Left kidney (tissue), 8 donors: ENCODE data around the gene UTP14C. TPM values are rescaled to one million over a fixed set of nuclear protein-coding genes. Genes with fewer than 3 reads are reported as not detected.
"Not testable (repeated sequence)": the region's sequence is repeated elsewhere in the genome, so short reads cannot be mapped to it uniquely, and the experiment has no call there.

ENCODE experiments used
- DNase-seq: peaks from one replicate; pipeline ENCODE4 v3.0.0-alpha.2; 2013
- long read RNA-seq, 8 donors: transcript quantifications; one replicate each; lab custom pipeline, GENCODE V29; 2026
- polyA plus RNA-seq: library from polyadenylated mRNA; unstranded; fragments of 120-200 nt; gene quantifications from one replicate; pipeline ENCODE4 v1.2.1, GENCODE V29; 2013; ENCODE audit not compliant: insufficient read length

Gene UTP14C, protein sequence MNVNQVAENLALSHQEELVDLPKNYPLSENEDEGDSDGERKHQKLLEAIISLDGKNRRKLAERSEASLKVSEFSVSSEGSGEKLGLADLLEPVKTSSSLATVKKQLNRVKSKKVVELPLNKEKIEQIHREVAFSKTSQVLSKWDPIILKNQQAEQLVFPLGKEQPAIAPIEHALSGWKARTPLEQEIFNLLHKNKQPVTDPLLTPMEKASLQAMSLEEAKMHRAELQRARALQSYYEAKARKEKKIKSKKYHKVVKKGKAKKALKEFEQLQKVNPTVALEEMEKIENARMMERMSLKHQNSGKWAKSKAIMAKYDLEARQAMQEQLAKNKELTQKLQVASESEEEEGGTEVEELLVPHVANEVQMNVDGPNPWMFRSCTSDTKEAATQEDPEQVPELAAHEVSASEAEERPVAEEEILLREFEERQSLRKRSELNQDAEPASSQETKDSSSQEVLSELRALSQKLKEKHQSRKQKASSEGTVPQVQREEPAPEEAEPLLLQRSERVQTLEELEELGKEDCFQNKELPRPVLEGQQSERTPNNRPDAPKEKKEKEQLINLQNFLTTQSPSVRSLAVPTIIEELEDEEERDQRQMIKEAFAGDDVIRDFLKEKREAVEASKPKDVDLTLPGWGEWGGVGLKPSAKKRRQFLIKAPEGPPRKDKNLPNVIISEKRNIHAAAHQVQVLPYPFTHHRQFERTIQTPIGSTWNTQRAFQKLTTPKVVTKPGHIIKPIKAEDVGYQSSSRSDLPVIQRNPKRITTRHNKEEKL
- 40.7 TPM for polyA plus RNA-seq
- long read RNA-seq, donor 1, full-length matches to known transcripts: 2 of 2 reads
- long read RNA-seq, donor 1, partial matches to known transcripts: 0 of 2 reads
- long read RNA-seq, donor 1, other reads (novel, unspliced or antisense): 0 of 2 reads
- long read RNA-seq, donor 2, full-length matches to known transcripts: 8 of 8 reads
- long read RNA-seq, donor 2, partial matches to known transcripts: 0 of 8 reads
- long read RNA-seq, donor 2, other reads (novel, unspliced or antisense): 0 of 8 reads
- long read RNA-seq, donor 3, full-length matches to known transcripts: 11 of 11 reads
- long read RNA-seq, donor 3, partial matches to known transcripts: 0 of 11 reads
- long read RNA-seq, donor 3, other reads (novel, unspliced or antisense): 0 of 11 reads
- long read RNA-seq, donor 4, full-length matches to known transcripts: 1 of 1 reads
- long read RNA-seq, donor 4, partial matches to known transcripts: 0 of 1 reads
- long read RNA-seq, donor 4, other reads (novel, unspliced or antisense): 0 of 1 reads
- long read RNA-seq, donor 5, full-length matches to known transcripts: 8 of 8 reads
- long read RNA-seq, donor 5, partial matches to known transcripts: 0 of 8 reads
- long read RNA-seq, donor 5, other reads (novel, unspliced or antisense): 0 of 8 reads
- long read RNA-seq, donor 6, full-length matches to known transcripts: 3 of 3 reads
- long read RNA-seq, donor 6, partial matches to known transcripts: 0 of 3 reads
- long read RNA-seq, donor 6, other reads (novel, unspliced or antisense): 0 of 3 reads
- long read RNA-seq, donor 7, full-length matches to known transcripts: 4 of 4 reads
- long read RNA-seq, donor 7, partial matches to known transcripts: 0 of 4 reads
- long read RNA-seq, donor 7, other reads (novel, unspliced or antisense): 0 of 4 reads
- long read RNA-seq, donor 8, full-length matches to known transcripts: 2 of 2 reads
- long read RNA-seq, donor 8, partial matches to known transcripts: 0 of 2 reads
- long read RNA-seq, donor 8, other reads (novel, unspliced or antisense): 0 of 2 reads

DNA sequence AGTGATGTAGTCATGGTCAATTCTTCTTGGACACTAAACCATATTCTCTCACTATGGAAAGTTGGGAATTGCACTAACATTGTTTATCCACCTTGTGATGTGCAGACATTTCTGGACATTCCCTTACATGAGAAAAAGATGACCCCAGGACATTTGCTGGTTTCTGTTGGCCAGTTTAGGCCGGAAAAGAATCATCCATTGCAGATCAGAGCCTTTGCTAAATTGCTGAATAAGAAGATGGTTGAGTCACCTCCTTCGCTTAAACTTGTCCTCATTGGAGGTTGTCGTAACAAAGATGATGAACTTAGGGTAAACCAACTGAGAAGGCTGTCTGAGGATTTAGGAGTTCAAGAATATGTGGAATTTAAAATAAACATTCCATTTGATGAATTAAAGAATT is at the start of gene UTP14C:
Gene UTP14C, plus strand, starts transcription at position 211 of the 400 bp plus-strand sequence. CDS start 4,114 bp downstream, outside the sequence.
- DNase-seq: no peak

DNA sequence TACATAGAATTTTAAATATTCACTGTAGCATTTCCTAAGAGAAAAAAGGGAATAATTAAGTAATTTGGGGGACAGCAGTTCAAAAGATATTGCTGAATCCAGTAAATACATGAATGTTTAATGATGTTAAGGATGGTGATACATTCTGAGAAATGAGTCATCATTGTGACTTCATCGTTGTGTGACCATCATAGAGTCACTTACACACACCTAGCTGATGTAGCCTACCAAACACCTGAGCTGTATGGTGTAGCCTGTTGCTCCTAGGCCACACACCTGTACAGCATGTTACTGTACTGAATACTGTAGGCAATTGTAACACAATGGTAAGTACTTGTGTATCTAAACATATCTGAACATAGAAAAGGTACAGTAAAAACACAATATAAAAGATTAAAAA is 48.1 kb upstream of the UTP14C start:
- no peak for DNase-seq

DNA sequence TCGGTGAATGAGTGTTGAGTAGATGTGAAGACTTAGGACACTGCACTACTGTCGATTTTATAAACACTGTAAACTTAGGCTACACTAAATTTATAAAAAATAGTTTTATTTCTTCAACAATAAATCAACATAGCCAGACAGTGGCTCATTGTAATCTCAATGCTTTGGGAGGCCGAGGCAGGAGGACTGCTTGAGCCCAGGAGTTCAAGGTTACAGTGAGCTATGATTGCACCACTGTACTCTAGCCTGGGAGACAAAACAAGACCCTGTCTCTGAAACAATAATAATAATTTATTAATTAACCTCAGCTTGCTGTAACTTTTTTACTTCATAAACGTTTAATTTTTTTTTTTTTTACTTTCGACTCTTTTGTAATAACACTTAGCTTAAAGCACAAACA is 47.6 kb upstream of the UTP14C start:
- no peak for DNase-seq

DNA sequence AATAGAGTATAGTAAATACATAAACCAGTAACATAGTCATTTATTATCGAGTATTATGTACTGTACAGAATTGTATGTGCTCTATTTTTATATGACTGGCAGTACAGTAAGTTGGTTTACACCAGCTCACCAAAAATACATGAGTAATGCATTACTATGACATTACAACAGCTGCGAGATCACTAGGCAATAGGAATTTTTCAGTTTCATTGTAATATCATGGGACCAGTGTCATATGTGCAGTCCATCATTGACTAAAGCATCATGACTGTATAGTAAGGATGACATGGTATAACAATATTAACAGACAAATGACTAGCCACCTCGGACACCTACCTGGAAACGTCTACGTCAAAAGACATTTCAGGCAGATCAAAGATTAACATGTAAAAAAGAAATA is 46.9 kb upstream of the UTP14C start:
- DNase-seq: no peak

DNA sequence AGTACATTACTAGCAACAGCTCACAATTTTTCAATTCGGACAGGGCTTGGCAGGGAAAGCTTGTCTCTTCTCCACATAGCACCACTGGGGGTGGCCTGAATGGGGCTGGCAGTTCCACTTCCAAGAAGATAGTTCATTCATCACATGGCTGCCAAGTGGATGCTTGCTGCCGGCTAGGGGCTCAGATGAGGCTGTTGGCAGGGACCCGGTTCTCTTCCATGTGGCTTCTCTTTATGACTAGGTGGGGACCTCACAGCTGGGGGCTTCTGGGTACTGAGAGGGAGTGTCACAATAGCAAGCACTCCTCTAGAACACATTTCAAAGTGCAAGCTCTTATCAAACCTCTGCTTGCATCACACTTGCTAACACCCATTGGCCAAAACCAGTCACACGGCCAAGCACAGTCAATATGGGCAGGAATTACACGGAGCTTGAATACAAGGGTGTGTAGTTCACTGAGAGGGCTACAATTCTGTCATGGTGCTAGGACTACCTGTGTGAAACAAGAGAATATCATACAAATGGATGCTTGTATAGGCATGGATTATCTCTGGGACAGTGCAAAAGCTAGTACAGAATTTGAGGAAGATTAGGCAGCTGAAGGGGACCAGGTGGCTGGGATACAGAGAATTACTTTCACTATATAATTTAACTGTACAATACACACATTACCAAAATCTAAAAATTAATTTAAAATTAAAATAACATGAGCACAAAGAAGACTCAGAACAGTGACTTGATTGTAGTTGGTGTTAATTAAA is 45.5 kb upstream of the UTP14C start:
- no peak for DNase-seq

DNA sequence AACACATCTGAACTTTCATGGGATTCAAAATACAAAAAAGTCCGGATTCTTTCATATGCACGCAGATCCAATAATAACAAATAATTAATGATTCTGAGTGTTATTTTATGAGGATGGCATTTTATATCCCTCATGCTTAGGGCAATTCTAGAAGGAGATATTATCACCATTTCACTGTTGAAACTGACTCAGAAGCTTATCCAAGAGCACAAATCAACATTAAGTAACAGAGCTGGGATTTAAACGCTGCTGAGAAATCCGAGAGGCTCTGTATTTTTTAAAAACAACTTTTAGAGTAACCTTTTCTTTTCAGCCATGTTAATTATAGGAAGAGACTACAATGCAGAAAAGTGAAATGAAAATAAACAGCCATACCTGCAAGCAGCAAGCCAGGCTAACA is 43.6 kb upstream of the UTP14C start:
- no peak for DNase-seq

DNA sequence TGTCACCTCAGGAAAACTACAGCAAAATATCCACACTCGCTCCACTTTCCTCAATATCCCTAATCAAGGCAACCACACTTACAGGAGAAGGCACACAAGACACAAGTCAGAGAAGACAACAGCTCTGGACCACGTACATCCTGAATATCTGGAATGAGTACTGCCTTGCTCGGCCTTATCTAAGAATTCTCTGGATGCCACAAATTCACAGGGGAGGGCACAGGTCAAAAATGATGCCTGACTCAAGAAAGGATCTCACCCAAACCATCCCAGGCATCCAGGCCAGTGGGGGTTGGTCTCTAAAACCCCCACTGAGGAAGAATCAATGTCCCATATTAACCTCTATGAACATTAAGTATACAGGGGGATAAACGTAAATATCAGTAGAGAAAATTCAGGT is 43.1 kb upstream of the UTP14C start:
- no peak for DNase-seq

DNA sequence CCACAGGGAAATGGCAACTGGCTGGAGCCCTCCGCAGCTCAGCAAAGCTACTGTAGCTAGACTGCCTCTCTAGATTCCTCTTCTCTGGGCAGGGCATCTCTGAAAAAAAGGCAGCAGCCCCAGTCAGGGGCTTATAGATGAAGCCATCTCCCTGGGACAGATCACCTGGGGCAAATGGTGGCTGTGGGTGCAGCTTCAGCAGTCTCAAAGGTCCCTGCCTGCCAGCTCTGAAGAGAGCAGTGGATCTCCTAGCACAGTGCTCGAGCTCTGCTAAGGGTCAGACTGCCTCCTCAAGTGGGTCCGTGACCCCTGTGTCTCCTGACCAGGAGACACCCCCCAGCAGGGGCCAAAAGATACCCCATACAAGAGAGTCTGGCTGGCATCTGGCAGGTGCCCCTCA is 41.2 kb upstream of the UTP14C start:
- DNase-seq: not testable (repeated sequence)

DNA sequence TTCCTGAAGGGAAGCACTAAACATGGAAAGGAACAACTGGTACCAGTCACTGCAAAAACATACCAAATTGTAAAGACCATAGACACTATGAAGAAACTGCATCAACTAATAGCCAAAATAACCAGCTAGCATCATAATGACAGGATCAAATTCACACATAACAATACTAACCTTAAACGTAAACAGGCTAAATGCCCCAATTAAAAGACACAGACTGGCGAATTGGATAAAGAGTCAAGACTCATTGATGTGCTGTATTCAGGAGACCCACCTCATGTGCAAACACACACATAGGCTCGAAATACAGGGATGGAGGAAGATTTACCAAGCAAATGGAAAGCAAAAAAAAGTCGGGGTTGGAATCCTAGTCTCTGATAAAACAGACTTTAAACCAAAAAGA is 39.6 kb upstream of the UTP14C start:
- not testable (repeated sequence) for DNase-seq

DNA sequence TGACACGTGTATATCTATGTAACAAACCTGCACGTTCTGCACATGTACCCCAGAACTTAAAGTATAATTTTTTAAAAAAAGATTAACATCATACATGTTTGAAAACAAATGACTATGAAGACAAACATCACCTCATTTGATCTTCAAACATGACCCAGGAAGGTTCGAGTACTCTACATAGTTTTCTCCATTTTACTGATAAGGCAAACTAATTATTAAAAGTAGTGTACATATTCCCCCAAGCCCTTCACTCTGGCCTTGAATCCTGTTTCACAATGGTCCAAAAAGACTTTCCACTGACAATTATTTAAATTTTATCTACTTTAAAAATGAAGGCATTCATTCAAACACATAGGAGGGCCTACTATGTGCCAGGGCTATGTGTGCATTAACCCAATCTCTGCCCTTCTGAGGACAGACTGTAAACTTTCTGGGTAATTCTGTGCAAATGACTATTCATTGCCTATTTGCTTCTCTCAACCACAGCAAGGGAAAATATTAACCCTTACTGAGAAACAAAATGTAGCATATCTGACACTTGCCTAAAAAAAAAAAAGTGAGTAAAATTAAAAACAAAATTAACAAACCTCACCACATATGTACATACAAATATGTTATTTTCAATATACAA is 35.4 kb upstream of the UTP14C start:
- DNase-seq: no peak

DNA sequence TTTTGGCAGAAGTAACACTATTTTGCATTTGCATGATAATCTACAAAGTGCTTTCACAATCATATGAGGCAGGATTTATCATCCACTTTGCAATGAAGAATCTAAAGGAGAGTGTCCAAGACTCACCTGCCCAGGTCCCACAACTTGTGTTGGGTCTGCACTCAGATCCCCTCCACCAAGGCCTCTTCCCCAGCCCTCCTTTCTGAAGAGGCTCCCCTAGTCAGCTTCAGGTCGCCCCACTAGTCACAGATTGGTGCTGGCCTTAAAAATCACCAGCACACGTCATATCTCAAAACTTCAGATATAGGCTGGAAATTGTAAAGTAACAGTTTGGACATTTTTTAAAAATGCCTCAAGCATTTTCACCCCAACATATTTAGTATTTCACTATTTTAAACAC is 30.8 kb upstream of the UTP14C start:
- DNase-seq: no peak

DNA sequence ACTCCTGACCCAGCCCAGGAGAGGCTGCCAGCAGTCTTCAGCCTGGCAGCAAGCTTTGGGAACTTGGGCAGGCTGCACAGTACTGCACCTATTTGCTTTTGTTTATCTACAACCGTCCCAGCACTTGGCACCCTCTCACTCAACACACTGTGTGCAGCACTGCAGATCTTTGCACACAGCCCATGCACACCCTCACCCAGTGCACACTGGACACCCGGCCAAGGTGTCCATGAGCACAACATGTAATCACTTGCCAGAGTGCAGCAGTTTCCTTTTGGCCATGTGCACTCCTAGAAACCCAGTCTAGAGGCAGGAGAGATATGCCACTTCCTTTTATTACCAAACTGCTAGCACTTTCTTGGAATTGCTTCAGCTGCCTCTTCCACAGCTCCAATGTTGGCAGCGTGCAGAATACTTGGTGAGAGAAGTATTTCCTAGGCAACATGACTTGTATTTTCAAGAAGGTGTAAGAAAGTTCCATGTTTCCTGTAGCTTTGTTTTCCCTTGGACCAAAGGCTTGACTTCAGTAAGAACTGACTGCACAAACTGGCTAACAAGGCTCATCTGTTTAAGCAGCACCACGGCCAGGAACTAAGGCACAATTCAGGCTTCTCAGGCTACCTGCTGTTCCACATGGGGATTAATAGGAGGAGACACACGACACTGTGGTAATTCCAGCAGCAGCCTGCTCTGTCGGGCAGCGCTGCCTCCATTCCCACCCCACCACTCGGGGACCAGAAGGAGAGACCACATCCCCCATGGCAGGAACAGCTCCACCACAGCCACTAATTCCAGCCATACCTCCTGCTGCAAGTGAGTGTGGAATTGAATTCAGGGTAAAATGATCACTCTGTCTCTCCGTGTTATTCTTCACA is 28.6 kb upstream of the UTP14C start:
- DNase-seq: no peak

DNA sequence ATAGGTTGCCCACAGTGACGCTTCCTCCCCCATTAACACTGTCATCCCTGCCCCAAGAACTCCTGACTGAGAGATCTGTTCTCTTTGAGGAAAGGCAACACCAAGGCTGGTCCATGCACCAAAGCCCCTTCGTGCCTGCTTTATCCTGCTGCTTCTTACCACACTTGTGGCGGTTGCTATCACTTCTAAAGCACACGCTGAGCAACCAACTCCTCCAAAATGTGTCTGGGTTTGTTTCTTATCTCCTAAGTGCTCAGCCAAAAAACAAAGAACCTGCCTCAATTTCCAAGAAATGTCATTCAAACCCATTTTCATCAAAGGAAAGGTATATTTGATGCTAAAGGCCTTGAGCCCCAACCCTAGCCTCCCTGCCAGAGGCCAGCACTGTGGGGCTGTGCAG is 27.9 kb upstream of the UTP14C start:
- DNase-seq: no peak

DNA sequence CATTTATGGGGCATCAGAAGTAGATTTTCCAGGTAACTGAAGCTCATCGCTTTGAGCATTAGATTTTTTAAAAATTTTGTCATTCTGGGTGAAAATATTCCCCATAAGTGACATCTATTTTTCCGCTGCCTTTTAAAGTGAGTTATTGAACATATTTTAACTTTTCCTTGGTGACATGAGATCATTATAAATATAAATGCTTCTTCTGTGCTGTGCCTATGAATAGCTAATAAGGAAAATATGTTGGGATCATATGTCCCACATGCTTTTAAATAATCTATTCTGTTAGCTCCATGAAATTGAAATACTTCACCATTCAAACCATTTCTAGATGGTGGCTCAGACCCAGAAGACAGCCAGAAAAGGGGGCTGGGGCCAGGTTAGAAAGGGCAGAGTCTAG is 27.3 kb upstream of the UTP14C start:
- no peak for DNase-seq

DNA sequence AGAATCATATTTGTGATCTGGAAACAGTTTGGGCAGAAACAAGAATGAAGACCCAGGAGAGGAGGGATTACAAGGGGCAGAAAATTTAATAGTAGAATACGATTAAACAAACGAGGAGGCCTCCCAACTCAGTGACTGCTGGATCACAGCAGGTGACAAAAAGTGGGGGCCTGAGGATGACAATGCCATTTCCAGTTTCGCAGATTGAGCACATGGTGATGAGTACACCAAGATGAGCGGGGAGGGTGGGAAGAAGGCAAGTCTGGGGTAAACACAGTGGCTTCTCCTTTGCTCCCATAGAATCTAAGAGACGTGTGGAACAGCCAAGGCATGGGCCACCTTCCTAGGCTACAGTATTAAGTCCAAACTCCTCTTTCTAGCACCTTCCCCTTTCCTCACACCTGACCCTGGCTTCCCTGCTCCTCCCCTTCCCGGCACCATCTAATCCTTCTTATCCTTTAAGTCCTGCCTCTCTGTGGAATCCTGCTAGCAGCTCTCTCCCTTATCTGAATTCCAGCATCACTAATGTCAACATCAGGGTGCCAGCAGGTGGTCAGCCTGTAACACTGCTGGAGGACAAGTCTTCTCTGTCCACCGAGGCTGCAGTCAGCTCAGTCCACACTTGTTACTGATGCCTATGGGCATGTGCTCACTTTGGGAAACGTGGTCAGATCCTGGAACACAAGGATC is 26.7 kb upstream of the UTP14C start:
- DNase-seq: no peak

DNA sequence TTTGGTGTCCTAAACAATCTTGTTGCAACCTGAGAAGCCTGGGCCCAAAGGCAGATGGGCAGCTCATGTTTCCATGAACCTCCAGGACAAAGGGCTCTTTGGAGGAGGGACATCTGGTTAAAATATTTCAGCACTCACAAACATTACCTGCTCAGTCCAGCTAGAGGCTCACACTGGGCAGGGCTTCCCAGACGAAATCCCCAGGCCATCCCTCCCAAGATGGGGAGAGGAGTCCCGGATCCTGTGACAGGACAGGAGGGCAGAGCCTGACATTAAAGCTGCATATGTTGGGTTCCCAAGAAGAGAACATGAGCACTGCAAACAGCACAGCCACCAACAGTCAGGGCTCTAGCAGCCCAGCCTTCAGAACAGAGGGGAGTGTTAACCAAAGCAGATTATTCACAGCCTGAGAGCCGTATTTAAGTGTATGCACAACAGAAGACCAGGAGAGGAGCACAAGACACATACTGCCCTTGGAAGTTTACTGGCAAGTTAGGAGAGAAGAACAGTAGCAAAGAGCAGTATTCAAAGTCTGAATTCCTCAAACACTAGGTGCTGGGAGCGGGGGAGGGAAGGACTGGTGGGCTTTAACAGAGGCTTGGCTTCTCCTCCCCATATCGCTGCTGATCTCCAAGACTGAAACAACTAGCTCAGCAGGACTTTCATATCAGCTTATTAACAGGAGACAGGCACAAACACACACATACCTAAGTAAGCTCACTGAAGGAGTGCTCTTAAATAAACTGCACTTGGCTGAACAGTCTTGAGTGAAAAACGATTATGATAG is 25.6 kb upstream of the UTP14C start:
- DNase-seq: no peak

DNA sequence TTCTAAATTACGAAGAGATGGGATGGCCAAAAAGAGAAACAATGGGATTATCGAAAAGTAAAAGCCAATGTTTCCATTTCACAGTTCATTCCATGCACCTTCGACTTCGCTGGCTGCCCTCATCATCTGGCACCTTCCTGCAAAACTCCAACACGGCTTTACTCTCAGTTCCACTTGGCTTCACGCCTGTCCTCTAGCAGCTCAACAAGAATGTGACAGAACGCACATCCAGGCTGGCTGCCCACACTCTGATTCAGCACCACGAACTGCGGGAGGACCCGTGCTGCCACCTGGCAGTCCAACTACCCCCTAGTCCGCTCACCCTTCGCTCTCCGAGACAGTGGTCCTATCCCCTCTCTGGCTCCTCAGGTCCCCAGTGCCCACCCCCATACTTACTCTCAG is 25.0 kb upstream of the UTP14C start:
- DNase-seq: no peak
